Osteocyte (in vitro differentiated cells): ENCODE results near the gene DOLPP1. TPM values are rescaled to one million over a fixed set of nuclear protein-coding genes. Genes with fewer than 3 reads are reported as not detected.

Experiments
- DNase-seq: peaks from one replicate; pipeline ENCODE4 v3.0.0; 2021; ENCODE audit warnings: mixed read lengths; ENCODE audit not compliant: unreplicated experiment; ENCODE audit errors: extremely low spot score
- H3K27ac Mint-ChIP-seq: one replicate; pipeline ENCODE4 v1.8.0; 2021; ENCODE audit warnings: mild to moderate bottlenecking, mixed read lengths; ENCODE audit not compliant: unreplicated experiment
- H3K27me3 Mint-ChIP-seq: one replicate; pipeline ENCODE4 v1.8.0; 2021; ENCODE audit warnings: mixed read lengths; ENCODE audit not compliant: unreplicated experiment
- H3K36me3 Mint-ChIP-seq: one replicate; pipeline ENCODE4 v1.8.0; 2021; ENCODE audit warnings: mixed read lengths; ENCODE audit not compliant: unreplicated experiment
- H3K4me1 Mint-ChIP-seq: one replicate; pipeline ENCODE4 v1.8.0; 2021; ENCODE audit warnings: mixed read lengths; ENCODE audit not compliant: unreplicated experiment
- H3K4me3 Mint-ChIP-seq: one replicate; pipeline ENCODE4 v1.8.0; 2021; ENCODE audit warnings: mild to moderate bottlenecking, moderate library complexity, mixed read lengths; ENCODE audit not compliant: unreplicated experiment
- H3K9me3 Mint-ChIP-seq: one replicate; pipeline ENCODE4 v1.8.0; 2021; ENCODE audit warnings: mixed read lengths; ENCODE audit not compliant: unreplicated experiment
- CTCF ChIP-seq: fragments of 200-600 bp; sonication (generic); IDR thresholded peaks from 2 replicates; pipeline ENCODE4 v1.5.0; 2021; ENCODE audit warnings: antibody characterized with exemption, mild to moderate bottlenecking, moderate library complexity
- total RNA-seq: library from RNA; stranded (reverse); gene quantifications from 2 replicates; pipeline ENCODE4 v1.2.1, GENCODE V29; 2021

The DOLPP1 gene
- total RNA-seq, 1 donor from 2014 or later: 13.3 TPM

- peaks cover 12% of the 10 kb centered on the region for H3K36me3 Mint-ChIP-seq
- DNase-seq: no peak
- no peak for TF ChIP-seq CTCF
- H3K4me1 Mint-ChIP-seq: no peaks in the 10 kb centered on the region
- H3K9me3 Mint-ChIP-seq: no peaks in the 10 kb centered on the region
- no peak overlapping the region for H3K4me3 Mint-ChIP-seq
- no peak overlapping the region for H3K27ac Mint-ChIP-seq
- no peaks in the 10 kb centered on the region for H3K27me3 Mint-ChIP-seq
These were observed 21.7 kb upstream of the DOLPP1 start for GRCh38 chr9:129058965-129059795.

GRCh38 chr9:129059796-129060785 is 20.8 kb upstream of the DOLPP1 start:
- H3K4me1 Mint-ChIP-seq: no peaks in the 10 kb centered on the region
- no peak overlapping the region for H3K4me3 Mint-ChIP-seq
- no peak for TF ChIP-seq CTCF

DNA sequence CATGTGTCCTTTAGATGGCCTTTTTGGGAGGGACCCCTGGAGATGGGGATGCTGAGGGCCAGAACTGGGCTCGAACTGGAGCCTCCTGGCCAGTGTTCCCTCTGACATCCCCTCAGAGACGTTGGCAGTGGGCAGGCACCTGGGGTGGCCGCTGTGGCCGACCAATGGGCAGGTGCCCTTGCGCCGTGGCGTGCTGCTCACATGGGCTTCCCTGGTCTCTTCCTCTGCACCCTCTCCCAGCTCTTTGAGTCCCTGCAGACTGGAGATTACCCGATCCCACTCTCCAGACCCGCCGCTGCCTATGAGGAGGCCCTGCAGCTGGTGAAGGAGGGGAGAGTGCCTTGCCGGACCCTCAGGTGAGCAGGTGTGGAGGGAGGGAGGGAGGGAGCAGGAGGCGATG is 19.9 kb upstream of the DOLPP1 start:
- no peak for DNase-seq
- H3K9me3 Mint-ChIP-seq: no peaks in the 10 kb centered on the region
- H3K27me3 Mint-ChIP-seq: no peaks in the 10 kb centered on the region
- peaks cover 13% of the 10 kb centered on the region for H3K36me3 Mint-ChIP-seq
- no peak for TF ChIP-seq CTCF
- no peak overlapping the region for H3K4me3 Mint-ChIP-seq
- no peaks in the 10 kb centered on the region for H3K4me1 Mint-ChIP-seq
- no peak overlapping the region for H3K27ac Mint-ChIP-seq

More at GRCh38 chr9:129059796-129060785, 20.8 kb upstream of the DOLPP1 start:
- Mint-ChIP-seq H3K27ac (no peak overlapping the region), H3K36me3 (peaks cover 9% of the 10 kb centered on the region), H3K27me3 (no peaks in the 10 kb centered on the region), H3K9me3 (no peaks in the 10 kb centered on the region)
- DNase-seq: no peak

- Mint-ChIP-seq H3K27me3 (no peaks in the 10 kb centered on the region), H3K36me3 (peaks cover 13% of the 10 kb centered on the region), H3K9me3 (no peaks in the 10 kb centered on the region), H3K4me3 (no peak overlapping the region), H3K4me1 (no peaks in the 10 kb centered on the region), H3K27ac (no peak overlapping the region)
- TF ChIP-seq CTCF: no peak
- no peak for DNase-seq
These were observed 17.9 kb upstream of the DOLPP1 start for GRCh38 chr9:129063061-129063460.

DNA sequence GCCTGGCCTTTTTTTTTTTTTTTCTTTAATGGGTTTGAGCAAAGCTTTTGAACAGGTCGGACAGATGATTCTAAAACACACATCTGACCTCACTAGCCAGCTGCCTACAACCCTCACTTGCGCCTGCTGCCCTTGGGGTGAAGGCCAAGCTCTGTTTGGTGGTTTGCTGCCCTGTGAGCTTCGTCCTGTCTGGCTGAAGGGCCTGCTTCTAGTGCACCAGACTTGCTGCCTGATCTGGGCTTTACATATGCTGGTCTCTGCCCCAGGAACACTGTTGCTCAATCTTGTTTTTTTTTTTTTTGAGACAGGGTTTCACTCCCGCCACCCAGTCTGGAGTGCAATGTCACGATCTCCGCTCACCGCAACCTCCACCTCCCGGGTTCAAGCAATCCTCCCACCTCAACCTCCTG is 16.4 kb upstream of the DOLPP1 start:
- H3K4me1 Mint-ChIP-seq: no peaks in the 10 kb centered on the region
- H3K27ac Mint-ChIP-seq: no peak overlapping the region
- no peaks in the 10 kb centered on the region for H3K9me3 Mint-ChIP-seq
- no peak for TF ChIP-seq CTCF
- H3K27me3 Mint-ChIP-seq: no peaks in the 10 kb centered on the region
- H3K36me3 Mint-ChIP-seq: peaks cover 18% of the 10 kb centered on the region
- H3K4me3 Mint-ChIP-seq: no peak overlapping the region
- no peak for DNase-seq
